Measurements from ENCODE around the gene CALHM2. TPM values are rescaled to one million over a fixed set of nuclear protein-coding genes. Genes with fewer than 3 reads are reported as not detected.

CALHM2 gene
- total and polyA plus RNA-seq, 4 donors = 1.6 to 5.0 (median 3.2) TPM

DNA sequence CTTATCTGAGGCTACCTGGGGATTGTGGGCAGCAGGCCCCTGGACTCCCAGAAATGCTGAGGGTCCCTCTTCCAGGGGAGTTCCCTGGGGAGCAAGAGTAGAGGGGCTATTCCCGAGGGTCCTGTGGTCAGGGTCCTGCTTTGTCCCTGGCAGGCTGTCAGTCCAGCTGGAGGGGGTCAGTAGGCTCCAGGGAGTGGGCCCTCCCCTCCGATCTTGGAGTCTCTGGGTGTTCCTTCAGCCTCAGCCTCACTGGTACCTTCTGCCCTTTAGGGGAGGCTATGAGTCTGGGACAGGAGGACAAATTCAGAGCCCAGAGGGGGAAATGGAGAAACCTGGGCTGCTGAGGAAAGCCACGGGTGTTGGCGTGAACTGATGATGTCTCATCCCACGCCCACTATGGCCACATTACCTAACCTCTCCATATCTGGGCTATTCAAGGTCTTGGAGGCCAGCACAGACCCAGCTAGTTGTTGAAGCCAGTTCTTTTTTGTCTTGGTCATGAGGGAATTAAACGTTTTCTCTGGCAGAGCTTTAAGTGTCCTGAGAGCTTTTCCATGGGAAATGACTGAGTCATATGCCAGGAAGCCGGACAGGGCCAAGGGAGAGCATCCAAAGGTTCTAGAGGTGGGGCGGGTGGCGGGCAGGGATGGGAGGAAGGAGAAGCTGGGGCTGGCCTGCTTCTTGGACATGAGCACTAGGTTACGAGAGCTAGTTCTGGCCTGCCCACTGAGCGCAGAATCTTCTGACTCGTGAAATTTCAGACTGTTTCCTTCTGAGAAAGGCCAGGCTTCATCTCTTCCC, 6.2 kb downstream of the CALHM2 start:
- no peaks in the 10 kb centered on the region for H3K27me3 ChIP-seq (ENCODE audit: control insufficient read depth in 4 of 4, insufficient read depth in 4 of 4, low read length in 3 of 4)
- H3K27ac ChIP-seq (ENCODE audit: low read depth in 1 of 2, low read length in 2 of 2) = peak overlapping the region; percentile 40 to 63
- WGBS = 83% methylated on average over 12 of the region's 12 CpGs
- peaks cover 0 to 4% (median 0%) of the 10 kb centered on the region in 4 donors for H3K4me1 ChIP-seq (ENCODE audit: control insufficient read depth in 4 of 4, insufficient read depth in 4 of 4, low read length in 3 of 4)
- H3K36me3 ChIP-seq (ENCODE audit: control insufficient read depth in 4 of 4, insufficient read depth in 3 of 4, low read depth in 1 of 4, low read length in 3 of 4) = peaks cover 4 to 63% (median 36%) of the 10 kb centered on the region in 4 donors
- no peak for DNase-seq (ENCODE audit: low spot score)
- no peaks in the 10 kb centered on the region for H3K9me3 ChIP-seq (ENCODE audit: control insufficient read depth in 4 of 4, low read length in 3 of 4)
- no peak overlapping the region for H3K4me3 ChIP-seq (ENCODE audit: low read depth in 1 of 3, low read length in 3 of 3)
- H3K9ac ChIP-seq (ENCODE audit: low read depth in 1 of 2, low read length in 2 of 2) = no peak overlapping the region
- peak; percentile 89 for TF ChIP-seq NR2F2 (IDR thresholded peaks at IDR 0.05)
- TF ChIP-seq SP1 (IDR thresholded peaks at IDR 0.05) = peak; percentile 20
- TF ChIP-seq, protein P1, sequence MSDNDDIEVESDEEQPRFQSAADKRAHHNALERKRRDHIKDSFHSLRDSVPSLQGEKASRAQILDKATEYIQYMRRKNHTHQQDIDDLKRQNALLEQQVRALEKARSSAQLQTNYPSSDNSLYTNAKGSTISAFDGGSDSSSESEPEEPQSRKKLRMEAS (IDR thresholded peaks at IDR 0.05) = no peak
- no peak for TF ChIP-seq FOXA2 (IDR thresholded peaks at IDR 0.05)
- TF ChIP-seq RXRA (IDR thresholded peaks at IDR 0.05) = peak in 1 of 2 donors; percentile 6
- TF ChIP-seq TAF1 (conservative IDR thresholded peaks at IDR 0.05) = no peak
- TF ChIP-seq HNF4G (IDR thresholded peaks at IDR 0.05) = no peak
- TF ChIP-seq EGR1 (IDR thresholded peaks at IDR 0.05; ENCODE audit: low read depth in 2 of 2) = no peak

DNA sequence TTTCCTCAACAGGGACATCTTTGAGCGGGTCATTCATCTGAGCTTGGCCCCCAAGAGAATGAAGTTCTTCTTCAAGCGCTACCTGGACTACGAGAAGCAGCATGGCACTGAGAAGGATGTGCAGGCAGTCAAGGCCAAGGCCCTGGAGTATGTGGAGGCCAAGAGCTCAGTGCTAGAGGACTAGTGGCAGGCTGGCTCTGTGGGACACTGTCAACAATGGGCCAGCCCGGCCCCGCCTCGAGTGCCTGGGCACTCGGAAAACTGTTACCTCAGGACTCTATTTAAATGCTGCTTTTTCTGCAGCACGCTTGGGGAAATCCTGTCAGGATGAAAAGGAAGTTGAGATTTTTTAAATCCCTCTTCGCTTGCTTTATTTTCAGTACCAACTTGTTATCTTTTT, 6.8 kb downstream of the CALHM2 start:
- Histone ChIP-seq H3K27me3 (ENCODE audit: control insufficient read depth in 4 of 4, insufficient read depth in 4 of 4, low read length in 3 of 4) (no peaks in the 10 kb centered on the region), H3K9me3 (ENCODE audit: control insufficient read depth in 4 of 4, low read length in 3 of 4) (no peaks in the 10 kb centered on the region), H3K9ac (ENCODE audit: low read depth in 1 of 2, low read length in 2 of 2) (no peak overlapping the region), H3K27ac (ENCODE audit: low read depth in 1 of 2, low read length in 2 of 2) (peak overlapping the region in 1 of 2 donors; percentile 40), H3K36me3 (ENCODE audit: control insufficient read depth in 4 of 4, insufficient read depth in 3 of 4, low read depth in 1 of 4, low read length in 3 of 4) (peaks cover 4 to 69% (median 37%) of the 10 kb centered on the region in 4 donors), H3K4me3 (ENCODE audit: low read depth in 1 of 3, low read length in 3 of 3) (no peak overlapping the region), H3K4me1 (ENCODE audit: control insufficient read depth in 4 of 4, insufficient read depth in 4 of 4, low read length in 3 of 4) (peaks cover 0 to 3% (median 0%) of the 10 kb centered on the region in 4 donors)
- TF ChIP-seq EGR1 (IDR thresholded peaks at IDR 0.05; ENCODE audit: low read depth in 2 of 2) = no peak
- no peak for TF ChIP-seq NR2F2 (IDR thresholded peaks at IDR 0.05)
- no peak for TF ChIP-seq TAF1 (conservative IDR thresholded peaks at IDR 0.05)
- TF ChIP-seq, protein P2, sequence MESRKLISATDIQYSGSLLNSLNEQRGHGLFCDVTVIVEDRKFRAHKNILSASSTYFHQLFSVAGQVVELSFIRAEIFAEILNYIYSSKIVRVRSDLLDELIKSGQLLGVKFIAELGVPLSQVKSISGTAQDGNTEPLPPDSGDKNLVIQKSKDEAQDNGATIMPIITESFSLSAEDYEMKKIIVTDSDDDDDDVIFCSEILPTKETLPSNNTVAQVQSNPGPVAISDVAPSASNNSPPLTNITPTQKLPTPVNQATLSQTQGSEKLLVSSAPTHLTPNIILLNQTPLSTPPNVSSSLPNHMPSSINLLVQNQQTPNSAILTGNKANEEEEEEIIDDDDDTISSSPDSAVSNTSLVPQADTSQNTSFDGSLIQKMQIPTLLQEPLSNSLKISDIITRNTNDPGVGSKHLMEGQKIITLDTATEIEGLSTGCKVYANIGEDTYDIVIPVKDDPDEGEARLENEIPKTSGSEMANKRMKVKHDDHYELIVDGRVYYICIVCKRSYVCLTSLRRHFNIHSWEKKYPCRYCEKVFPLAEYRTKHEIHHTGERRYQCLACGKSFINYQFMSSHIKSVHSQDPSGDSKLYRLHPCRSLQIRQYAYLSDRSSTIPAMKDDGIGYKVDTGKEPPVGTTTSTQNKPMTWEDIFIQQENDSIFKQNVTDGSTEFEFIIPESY (IDR thresholded peaks at IDR 0.05) = no peak
- TF ChIP-seq, protein P3, sequence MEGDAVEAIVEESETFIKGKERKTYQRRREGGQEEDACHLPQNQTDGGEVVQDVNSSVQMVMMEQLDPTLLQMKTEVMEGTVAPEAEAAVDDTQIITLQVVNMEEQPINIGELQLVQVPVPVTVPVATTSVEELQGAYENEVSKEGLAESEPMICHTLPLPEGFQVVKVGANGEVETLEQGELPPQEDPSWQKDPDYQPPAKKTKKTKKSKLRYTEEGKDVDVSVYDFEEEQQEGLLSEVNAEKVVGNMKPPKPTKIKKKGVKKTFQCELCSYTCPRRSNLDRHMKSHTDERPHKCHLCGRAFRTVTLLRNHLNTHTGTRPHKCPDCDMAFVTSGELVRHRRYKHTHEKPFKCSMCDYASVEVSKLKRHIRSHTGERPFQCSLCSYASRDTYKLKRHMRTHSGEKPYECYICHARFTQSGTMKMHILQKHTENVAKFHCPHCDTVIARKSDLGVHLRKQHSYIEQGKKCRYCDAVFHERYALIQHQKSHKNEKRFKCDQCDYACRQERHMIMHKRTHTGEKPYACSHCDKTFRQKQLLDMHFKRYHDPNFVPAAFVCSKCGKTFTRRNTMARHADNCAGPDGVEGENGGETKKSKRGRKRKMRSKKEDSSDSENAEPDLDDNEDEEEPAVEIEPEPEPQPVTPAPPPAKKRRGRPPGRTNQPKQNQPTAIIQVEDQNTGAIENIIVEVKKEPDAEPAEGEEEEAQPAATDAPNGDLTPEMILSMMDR (IDR thresholded peaks at IDR 0.05; ENCODE audit: low read depth, low read length, missing input control) = no peak
- no peak for TF ChIP-seq RAD21 (IDR thresholded peaks at IDR 0.05)
- no peak for TF ChIP-seq SP1 (IDR thresholded peaks at IDR 0.05)
- TF ChIP-seq RXRA (IDR thresholded peaks at IDR 0.05) = no peak
- WGBS = 90% methylated on average over 9 of the region's 9 CpGs
- no peak for DNase-seq (ENCODE audit: low spot score)

DNA sequence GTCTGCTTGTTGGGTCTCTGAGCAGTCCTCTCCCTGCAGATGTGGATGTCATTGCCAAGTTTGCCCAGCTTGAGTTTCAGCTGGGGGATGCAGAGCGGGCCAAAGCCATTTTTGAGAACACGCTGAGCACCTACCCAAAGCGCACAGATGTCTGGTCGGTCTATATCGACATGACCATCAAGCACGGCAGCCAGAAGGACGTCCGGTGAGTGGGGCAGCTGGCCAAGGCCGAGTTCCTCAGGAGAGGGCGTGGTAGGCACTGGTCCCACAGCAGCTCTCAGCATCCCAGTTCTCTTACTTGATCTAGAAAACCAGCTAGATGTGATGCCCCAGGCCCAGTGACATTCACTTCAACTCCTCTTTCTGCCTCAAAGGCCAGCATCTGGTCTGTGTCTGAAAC, 7.7 kb downstream of the CALHM2 start:
- Histone ChIP-seq H3K4me3 (ENCODE audit: low read depth in 1 of 3, low read length in 3 of 3) (no peak overlapping the region), H3K4me1 (ENCODE audit: control insufficient read depth in 4 of 4, insufficient read depth in 4 of 4, low read length in 3 of 4) (no peaks in the 10 kb centered on the region), H3K9me3 (ENCODE audit: control insufficient read depth in 4 of 4, low read length in 3 of 4) (no peaks in the 10 kb centered on the region), H3K27ac (ENCODE audit: low read depth in 1 of 2, low read length in 2 of 2) (no peak overlapping the region), H3K9ac (ENCODE audit: low read depth in 1 of 2, low read length in 2 of 2) (no peak overlapping the region), H3K27me3 (ENCODE audit: control insufficient read depth in 4 of 4, insufficient read depth in 4 of 4, low read length in 3 of 4) (no peaks in the 10 kb centered on the region), H3K36me3 (ENCODE audit: control insufficient read depth in 4 of 4, insufficient read depth in 3 of 4, low read depth in 1 of 4, low read length in 3 of 4) (peaks cover 8 to 76% (median 43%) of the 10 kb centered on the region in 4 donors)
- 95% methylated on average over 10 of the region's 10 CpGs for WGBS
- no peak for DNase-seq (ENCODE audit: low spot score)
- TF ChIP-seq, protein P3 (IDR thresholded peaks at IDR 0.05; ENCODE audit: low read depth, low read length, missing input control) = no peak
- TF ChIP-seq FOXA1 (IDR thresholded peaks at IDR 0.05) = no peak
- no peak for TF ChIP-seq HNF4G (IDR thresholded peaks at IDR 0.05)
- TF ChIP-seq, protein P1 (IDR thresholded peaks at IDR 0.05) = no peak
- no peak for TF ChIP-seq JUND (IDR thresholded peaks at IDR 0.05)
- no peak for TF ChIP-seq FOXA2 (IDR thresholded peaks at IDR 0.05)
- no peak for TF ChIP-seq NR2F2 (IDR thresholded peaks at IDR 0.05)
- TF ChIP-seq RXRA (IDR thresholded peaks at IDR 0.05) = no peak
- TF ChIP-seq, protein P4, sequence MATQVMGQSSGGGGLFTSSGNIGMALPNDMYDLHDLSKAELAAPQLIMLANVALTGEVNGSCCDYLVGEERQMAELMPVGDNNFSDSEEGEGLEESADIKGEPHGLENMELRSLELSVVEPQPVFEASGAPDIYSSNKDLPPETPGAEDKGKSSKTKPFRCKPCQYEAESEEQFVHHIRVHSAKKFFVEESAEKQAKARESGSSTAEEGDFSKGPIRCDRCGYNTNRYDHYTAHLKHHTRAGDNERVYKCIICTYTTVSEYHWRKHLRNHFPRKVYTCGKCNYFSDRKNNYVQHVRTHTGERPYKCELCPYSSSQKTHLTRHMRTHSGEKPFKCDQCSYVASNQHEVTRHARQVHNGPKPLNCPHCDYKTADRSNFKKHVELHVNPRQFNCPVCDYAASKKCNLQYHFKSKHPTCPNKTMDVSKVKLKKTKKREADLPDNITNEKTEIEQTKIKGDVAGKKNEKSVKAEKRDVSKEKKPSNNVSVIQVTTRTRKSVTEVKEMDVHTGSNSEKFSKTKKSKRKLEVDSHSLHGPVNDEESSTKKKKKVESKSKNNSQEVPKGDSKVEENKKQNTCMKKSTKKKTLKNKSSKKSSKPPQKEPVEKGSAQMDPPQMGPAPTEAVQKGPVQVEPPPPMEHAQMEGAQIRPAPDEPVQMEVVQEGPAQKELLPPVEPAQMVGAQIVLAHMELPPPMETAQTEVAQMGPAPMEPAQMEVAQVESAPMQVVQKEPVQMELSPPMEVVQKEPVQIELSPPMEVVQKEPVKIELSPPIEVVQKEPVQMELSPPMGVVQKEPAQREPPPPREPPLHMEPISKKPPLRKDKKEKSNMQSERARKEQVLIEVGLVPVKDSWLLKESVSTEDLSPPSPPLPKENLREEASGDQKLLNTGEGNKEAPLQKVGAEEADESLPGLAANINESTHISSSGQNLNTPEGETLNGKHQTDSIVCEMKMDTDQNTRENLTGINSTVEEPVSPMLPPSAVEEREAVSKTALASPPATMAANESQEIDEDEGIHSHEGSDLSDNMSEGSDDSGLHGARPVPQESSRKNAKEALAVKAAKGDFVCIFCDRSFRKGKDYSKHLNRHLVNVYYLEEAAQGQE (IDR thresholded peaks at IDR 0.05) = no peak
- TF ChIP-seq SP1 (IDR thresholded peaks at IDR 0.05) = no peak
- TF ChIP-seq HNF4A (conservative IDR thresholded peaks at IDR 0.05) = no peak
- TF ChIP-seq TAF1 (conservative IDR thresholded peaks at IDR 0.05) = no peak
